ENCODE measurements around the gene ZSCAN10. TPM values are rescaled to one million over a fixed set of nuclear protein-coding genes. Genes with fewer than 3 reads are reported as not detected.

The ZSCAN10 gene
- total and polyA plus RNA-seq, 10 donors: 0.02 to 0.85 (median 0.06) TPM; not detected in 7

DNA sequence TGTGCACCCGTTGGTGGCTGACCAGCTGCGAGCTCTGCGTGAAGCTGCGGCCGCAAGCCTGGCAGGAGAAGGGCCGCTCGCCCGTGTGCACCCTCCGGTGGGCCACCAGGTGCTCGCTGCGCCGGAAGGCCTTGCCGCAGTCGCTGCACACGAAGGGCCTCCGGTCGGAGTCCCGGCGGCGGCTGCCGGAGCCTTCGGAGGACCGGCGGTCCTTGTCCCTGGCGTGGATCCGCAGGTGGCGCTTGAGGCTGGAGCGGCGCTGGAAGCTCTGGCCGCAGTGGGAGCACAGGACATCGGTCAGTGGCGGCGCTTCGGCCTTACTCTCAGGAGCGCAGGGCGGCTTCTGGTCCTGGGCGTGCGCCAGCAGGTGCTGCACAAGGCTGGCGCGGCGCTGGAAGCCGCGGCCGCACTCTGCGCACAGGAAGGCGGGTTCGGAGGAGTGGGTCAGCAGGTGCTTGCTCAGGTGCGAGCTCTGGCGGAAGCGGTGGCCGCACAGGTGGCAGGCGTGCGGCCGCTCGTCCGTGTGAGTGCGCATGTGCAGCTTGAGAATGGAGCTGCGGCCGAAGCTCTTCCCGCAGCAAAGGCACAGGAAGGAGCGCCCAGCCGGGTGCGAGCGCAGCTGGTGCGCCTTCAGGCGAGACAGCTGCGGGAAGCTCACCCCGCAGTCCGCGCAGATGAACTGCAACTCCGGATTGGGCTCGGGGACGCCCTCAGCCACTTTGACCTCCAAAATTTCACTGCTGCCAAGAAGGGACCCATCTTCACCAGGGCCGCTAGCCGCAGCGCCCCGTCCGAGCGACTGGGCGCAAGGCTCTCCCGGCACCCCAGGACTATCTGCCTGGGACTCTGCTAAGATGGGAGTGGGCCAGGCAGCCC is 9.1 kb downstream of the ZSCAN10 start:
- no peaks in the 10 kb centered on the region for H3K9me3 ChIP-seq
- H3K27me3 ChIP-seq (replicated peaks in 1 of 7): peaks cover 0 to 6% (median 0%) of the 10 kb centered on the region in 7 donors
- DNase-seq: peak; percentile 56
- no peak overlapping the region for H3K4me3 ChIP-seq
- peaks cover 4 to 79% (median 40%) of the 10 kb centered on the region in 6 donors for H3K4me1 ChIP-seq
- 95 to 98% (median 97%) methylated on average over 8 to 81 of the region's 81 CpGs for WGBS, 5 donors
- H3K27ac ChIP-seq: no peak overlapping the region
- TF ChIP-seq POLR2AphosphoS5 (IDR thresholded peaks at IDR 0.05) (no peak), POLR2A (IDR thresholded peaks at IDR 0.05) (no peak)
- TF ChIP-seq, protein P1, sequence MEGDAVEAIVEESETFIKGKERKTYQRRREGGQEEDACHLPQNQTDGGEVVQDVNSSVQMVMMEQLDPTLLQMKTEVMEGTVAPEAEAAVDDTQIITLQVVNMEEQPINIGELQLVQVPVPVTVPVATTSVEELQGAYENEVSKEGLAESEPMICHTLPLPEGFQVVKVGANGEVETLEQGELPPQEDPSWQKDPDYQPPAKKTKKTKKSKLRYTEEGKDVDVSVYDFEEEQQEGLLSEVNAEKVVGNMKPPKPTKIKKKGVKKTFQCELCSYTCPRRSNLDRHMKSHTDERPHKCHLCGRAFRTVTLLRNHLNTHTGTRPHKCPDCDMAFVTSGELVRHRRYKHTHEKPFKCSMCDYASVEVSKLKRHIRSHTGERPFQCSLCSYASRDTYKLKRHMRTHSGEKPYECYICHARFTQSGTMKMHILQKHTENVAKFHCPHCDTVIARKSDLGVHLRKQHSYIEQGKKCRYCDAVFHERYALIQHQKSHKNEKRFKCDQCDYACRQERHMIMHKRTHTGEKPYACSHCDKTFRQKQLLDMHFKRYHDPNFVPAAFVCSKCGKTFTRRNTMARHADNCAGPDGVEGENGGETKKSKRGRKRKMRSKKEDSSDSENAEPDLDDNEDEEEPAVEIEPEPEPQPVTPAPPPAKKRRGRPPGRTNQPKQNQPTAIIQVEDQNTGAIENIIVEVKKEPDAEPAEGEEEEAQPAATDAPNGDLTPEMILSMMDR (IDR thresholded peaks at IDR 0.05 in 8 of 11, conservative IDR thresholded peaks at IDR 0.05 in 3 of 11): no peak
- H3K36me3 ChIP-seq: no peaks in the 10 kb centered on the region
- intact Hi-C loops (cut with DNase I; ENCODE audit: low total_unique reads): no loop called here

DNA sequence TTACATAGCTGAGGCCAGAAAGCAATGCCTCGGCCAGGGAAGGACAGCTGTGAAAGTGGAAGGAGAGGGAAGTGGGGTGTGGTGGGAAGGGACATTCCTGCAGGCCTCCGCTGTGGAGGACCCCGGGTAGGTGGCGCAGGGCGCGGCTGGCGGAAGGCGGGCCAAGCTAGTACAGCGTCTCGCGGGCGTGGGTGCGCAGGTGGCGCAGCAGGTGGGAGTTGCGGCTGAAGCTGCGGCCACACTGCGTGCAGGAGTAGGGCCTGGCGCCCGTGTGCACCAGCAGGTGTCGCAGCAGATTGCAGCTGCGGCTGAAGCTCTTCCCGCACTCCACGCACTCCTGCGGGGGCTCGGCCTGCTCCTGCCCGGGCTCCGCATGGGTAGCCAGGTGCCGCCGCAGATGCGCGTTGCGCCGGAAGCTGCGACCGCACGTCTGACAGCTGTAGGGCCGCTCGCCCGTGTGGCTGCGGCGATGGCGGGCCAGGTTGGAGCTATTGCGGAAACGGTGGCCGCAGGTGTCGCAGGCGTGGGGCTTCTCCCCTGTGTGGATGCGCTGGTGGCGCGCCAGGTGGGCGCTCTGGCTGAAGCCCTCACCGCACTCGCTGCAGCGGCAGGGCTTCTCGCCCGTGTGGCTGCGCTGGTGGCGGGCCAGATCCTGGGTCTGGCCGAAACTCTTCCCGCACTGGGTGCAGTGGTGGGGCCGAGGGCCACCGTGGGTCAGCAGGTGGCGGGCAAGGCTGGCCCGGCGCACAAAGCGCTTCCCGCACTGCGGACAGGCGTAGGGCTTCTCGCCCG is 10.0 kb downstream of the ZSCAN10 start:
- Histone ChIP-seq H3K9me3 (no peaks in the 10 kb centered on the region), H3K36me3 (no peaks in the 10 kb centered on the region), H3K4me1 (peaks cover 4 to 79% (median 37%) of the 10 kb centered on the region in 6 donors), H3K4me3 (no peak overlapping the region), H3K27me3 (replicated peaks in 1 of 7) (peaks cover 0 to 6% (median 0%) of the 10 kb centered on the region in 7 donors), H3K27ac (peak overlapping the region in 5 of 8 donors; percentile 81 to 87 (median 84))
- TF ChIP-seq, protein P1 (IDR thresholded peaks at IDR 0.05 in 8 of 11, conservative IDR thresholded peaks at IDR 0.05 in 3 of 11): no peak
- TF ChIP-seq POLR2AphosphoS5 (IDR thresholded peaks at IDR 0.05) (no peak), POLR2A (IDR thresholded peaks at IDR 0.05) (no peak)
- intact Hi-C loops (cut with DNase I; ENCODE audit: low total_unique reads): no loop called here
- DNase-seq: peak; percentile 75
- 87 to 95% (median 94%) methylated on average over 20 to 71 of the region's 71 CpGs for WGBS, 5 donors

DNA sequence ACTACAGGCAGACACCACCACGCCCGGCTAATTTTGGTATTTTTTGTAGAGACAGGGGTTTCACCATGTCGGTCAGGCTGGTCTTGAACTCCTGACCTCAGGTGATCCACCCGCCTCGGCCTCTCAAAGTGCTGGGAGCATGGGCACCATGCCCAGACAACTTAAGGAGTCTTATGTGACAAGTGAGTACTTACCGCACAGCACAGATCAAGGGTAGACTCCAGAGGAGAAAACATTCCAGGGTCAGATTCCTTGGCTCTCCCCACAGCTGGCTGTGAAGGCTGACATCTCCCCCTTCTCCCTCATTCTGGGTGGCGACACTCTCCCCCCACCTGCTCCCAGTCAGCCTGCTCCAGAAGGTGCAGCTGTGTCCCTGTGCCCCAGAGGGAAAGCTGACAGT is 10.6 kb downstream of the ZSCAN10 start:
- Histone ChIP-seq H3K9me3 (no peaks in the 10 kb centered on the region), H3K27me3 (replicated peaks in 1 of 7) (peaks cover 0 to 6% (median 0%) of the 10 kb centered on the region in 7 donors), H3K36me3 (no peaks in the 10 kb centered on the region), H3K27ac (peak overlapping the region in 6 of 8 donors; percentile 30 to 87 (median 83)), H3K4me3 (no peak overlapping the region), H3K4me1 (peaks cover 4 to 82% (median 35%) of the 10 kb centered on the region in 6 donors)
- peak; percentile 31 for DNase-seq
- TF ChIP-seq, protein P1 (IDR thresholded peaks at IDR 0.05 in 8 of 11, conservative IDR thresholded peaks at IDR 0.05 in 3 of 11): no peak
- TF ChIP-seq POLR2AphosphoS5 (IDR thresholded peaks at IDR 0.05): no peak
- no peak for TF ChIP-seq POLR2A (IDR thresholded peaks at IDR 0.05)
- 62 to 85% (median 67%) methylated on average over 7 of the region's 7 CpGs for WGBS, 5 donors
- intact Hi-C loops (cut with DNase I; ENCODE audit: low total_unique reads): no loop called here

Data from spleen (tissue), 11 donors.